ENCODE data around the gene FAM193A.
A peak's percentile ranks its signal among the peaks of the same experiment; 100 is the strongest.
"Not testable (repeated sequence)": the region's sequence is repeated elsewhere in the genome, so short reads cannot be mapped to it uniquely, and the experiment has no call there.

The FAM193A gene

GRCh38 chr4:2588259-2588658 is 51.8 kb downstream of the FAM193A start:
- Histone ChIP-seq H3K4me1 (peaks cover 63% of the 10 kb centered on the region), H4K20me1 (peaks cover 100% of the 10 kb centered on the region), H3K27ac (no peak overlapping the region), H3K36me3 (peaks cover 8% of the 10 kb centered on the region; the same call in 1 of the 2 replicates), H3K9me3 (no peaks in the 10 kb centered on the region), H3K9ac (no peak overlapping the region), H3K4me2 (no peak overlapping the region), H3K4me3 (no peak overlapping the region), H3K27me3 (no peaks in the 10 kb centered on the region)
- TF ChIP-seq Cebpa-rat (IDR thresholded peaks at IDR 0.05): no peak

- Histone ChIP-seq H3K4me2 (peak overlapping the region; percentile 44), H3K27ac (no peak overlapping the region), H3K36me3 (peaks cover 14% of the 10 kb centered on the region), H3K9me3 (no peaks in the 10 kb centered on the region), H3K4me1 (peaks cover 64% of the 10 kb centered on the region), H3K9ac (peak overlapping the region; percentile 7; the same call in 1 of the 2 replicates), H4K20me1 (peaks cover 100% of the 10 kb centered on the region), H3K27me3 (no peaks in the 10 kb centered on the region), H3K4me3 (no peak overlapping the region)
- no peak for TF ChIP-seq Cebpa-rat (IDR thresholded peaks at IDR 0.05)
Measured at GRCh38 chr4:2591189-2591588, 54.7 kb downstream of the FAM193A start.

- H3K27me3 ChIP-seq, H3K4me3 ChIP-seq, H3K9me3 ChIP-seq, H3K9ac ChIP-seq, H3K27ac ChIP-seq: not testable (repeated sequence)
- peaks cover 18% of the 10 kb centered on the region for H3K36me3 ChIP-seq
- peaks cover 100% of the 10 kb centered on the region for H4K20me1 ChIP-seq
- peaks cover 58% of the 10 kb centered on the region for H3K4me1 ChIP-seq
- 0 out of 2 replicates have a peak overlapping the region, but pooled peaks have one; percentile 16 for H3K4me2 ChIP-seq
Measured at GRCh38 chr4:2592014-2592413, 55.6 kb downstream of the FAM193A start.

- no peaks in the 10 kb centered on the region for H3K9me3 ChIP-seq
- H3K27me3 ChIP-seq: no peaks in the 10 kb centered on the region
- peaks cover 52% of the 10 kb centered on the region for H3K4me1 ChIP-seq
- peaks cover 100% of the 10 kb centered on the region for H4K20me1 ChIP-seq
- H3K27ac ChIP-seq: no peak overlapping the region; the same call in 1 of the 2 replicates
- H3K9ac ChIP-seq: no peak overlapping the region
- no peak for TF ChIP-seq Cebpa-rat (IDR thresholded peaks at IDR 0.05)
- peaks cover 23% of the 10 kb centered on the region for H3K36me3 ChIP-seq
- H3K4me3 ChIP-seq: no peak overlapping the region
- peak overlapping the region; percentile 16; the same call in 1 of the 2 replicates for H3K4me2 ChIP-seq
Measured at GRCh38 chr4:2592572-2592971, 56.1 kb downstream of the FAM193A start.

- Histone ChIP-seq H3K9ac (no peak overlapping the region), H3K27me3 (no peaks in the 10 kb centered on the region), H3K9me3 (no peaks in the 10 kb centered on the region), H4K20me1 (peaks cover 100% of the 10 kb centered on the region), H3K4me3 (no peak overlapping the region), H3K36me3 (peaks cover 26% of the 10 kb centered on the region), H3K4me1 (peaks cover 51% of the 10 kb centered on the region), H3K27ac (no peak overlapping the region; the same call in 1 of the 2 replicates), H3K4me2 (no peak overlapping the region)
- no peak for TF ChIP-seq Cebpa-rat (IDR thresholded peaks at IDR 0.05)
Measured at GRCh38 chr4:2593003-2593402, 56.6 kb downstream of the FAM193A start.

- Histone ChIP-seq H4K20me1 (peaks cover 100% of the 10 kb centered on the region), H3K4me1 (peaks cover 45% of the 10 kb centered on the region)
- no peak for TF ChIP-seq Cebpa-rat (IDR thresholded peaks at IDR 0.05)
Measured at GRCh38 chr4:2595436-2595835, 59.0 kb downstream of the FAM193A start.

GRCh38 chr4:2595952-2596552 is 59.6 kb downstream of the FAM193A start:
- Histone ChIP-seq H3K27ac (no peak overlapping the region), H4K20me1 (peaks cover 100% of the 10 kb centered on the region), H3K27me3 (no peaks in the 10 kb centered on the region), H3K4me3 (no peak overlapping the region), H3K36me3 (peaks cover 45% of the 10 kb centered on the region), H3K9ac (no peak overlapping the region), H3K4me1 (peaks cover 39% of the 10 kb centered on the region), H3K4me2 (no peak overlapping the region), H3K9me3 (no peaks in the 10 kb centered on the region)
- no peak for TF ChIP-seq Cebpa-rat (IDR thresholded peaks at IDR 0.05)

More at GRCh38 chr4:2595436-2595835, 59.0 kb downstream of the FAM193A start:
- no peak overlapping the region for H3K9ac ChIP-seq
- no peak overlapping the region for H3K4me3 ChIP-seq
- H3K36me3 ChIP-seq: peaks cover 39% of the 10 kb centered on the region
- H3K9me3 ChIP-seq: no peaks in the 10 kb centered on the region
- no peak overlapping the region for H3K27ac ChIP-seq
- H3K27me3 ChIP-seq: no peaks in the 10 kb centered on the region
- no peak overlapping the region for H3K4me2 ChIP-seq

- H4K20me1 ChIP-seq: peaks cover 100% of the 10 kb centered on the region
- peaks cover 50% of the 10 kb centered on the region for H3K36me3 ChIP-seq
- TF ChIP-seq Cebpa-rat (IDR thresholded peaks at IDR 0.05): no peak
- H3K9me3 ChIP-seq: no peaks in the 10 kb centered on the region
- no peaks in the 10 kb centered on the region for H3K27me3 ChIP-seq
- H3K4me2 ChIP-seq: no peak overlapping the region
- peaks cover 33% of the 10 kb centered on the region for H3K4me1 ChIP-seq
- H3K27ac ChIP-seq: no peak overlapping the region
- H3K9ac ChIP-seq: no peak overlapping the region
- H3K4me3 ChIP-seq: no peak overlapping the region
Measured at GRCh38 chr4:2596611-2597010, 60.2 kb downstream of the FAM193A start.

- no peaks in the 10 kb centered on the region for H3K27me3 ChIP-seq
- no peaks in the 10 kb centered on the region for H3K9me3 ChIP-seq
- H3K4me2 ChIP-seq: peak overlapping the region; percentile 70
- peaks cover 66% of the 10 kb centered on the region for H3K36me3 ChIP-seq
- no peak overlapping the region for H3K4me3 ChIP-seq
- peaks cover 99% of the 10 kb centered on the region for H4K20me1 ChIP-seq
- peak overlapping the region; percentile 36; the same call in 1 of the 2 replicates for H3K27ac ChIP-seq
- H3K9ac ChIP-seq: 0 out of 2 replicates have a peak overlapping the region, but pooled peaks have one; percentile 26
- TF ChIP-seq Cebpa-rat (IDR thresholded peaks at IDR 0.05): no peak
- peaks cover 18% of the 10 kb centered on the region for H3K4me1 ChIP-seq
Measured at GRCh38 chr4:2598511-2599303, 62.3 kb downstream of the FAM193A start.

- peaks cover 23% of the 10 kb centered on the region for H3K4me1 ChIP-seq
- H4K20me1 ChIP-seq: peaks cover 99% of the 10 kb centered on the region
- peak overlapping the region; percentile 70 for H3K4me2 ChIP-seq
- 0 out of 2 replicates have a peak overlapping the region, but pooled peaks have one; percentile 26 for H3K9ac ChIP-seq
- H3K9me3 ChIP-seq: no peaks in the 10 kb centered on the region
- no peaks in the 10 kb centered on the region for H3K27me3 ChIP-seq
- H3K36me3 ChIP-seq: peaks cover 66% of the 10 kb centered on the region
- no peak for TF ChIP-seq Cebpa-rat (IDR thresholded peaks at IDR 0.05)
- H3K4me3 ChIP-seq: no peak overlapping the region
- peak overlapping the region; percentile 36; the same call in 1 of the 2 replicates for H3K27ac ChIP-seq
Measured at GRCh38 chr4:2599304-2599654, 62.8 kb downstream of the FAM193A start.

All from BLaER1 (cell line).